Measurements from ENCODE around the gene SEMA3C.
"Not testable (repeated sequence)": the region's sequence is repeated elsewhere in the genome, so short reads cannot be mapped to it uniquely, and the experiment has no call there.

Gene SEMA3C

DNA sequence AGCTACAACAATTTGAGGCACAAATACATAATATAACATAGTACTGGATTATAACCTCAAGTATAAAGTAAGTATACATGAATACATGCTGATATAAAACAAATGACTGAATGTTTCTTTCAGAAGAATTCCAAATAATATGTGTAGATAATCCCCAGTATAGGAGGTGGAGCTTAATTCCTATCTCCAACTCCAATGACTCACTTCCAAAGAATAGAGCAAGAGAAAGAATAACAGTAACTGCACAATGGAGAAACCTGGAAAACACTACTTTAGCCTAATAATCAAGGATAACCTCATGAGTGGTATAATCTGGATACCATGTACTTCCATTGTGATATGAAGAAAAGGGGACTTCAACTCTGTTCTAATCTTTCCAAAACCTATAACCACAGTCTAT is 13.7 kb upstream of the SEMA3C start:
- DNase-seq (ENCODE audit: insufficient read length, low spot score) (no peak), FAIRE-seq (no peak)
- TF ChIP-seq SPI1 (IDR thresholded peaks at IDR 0.05; ENCODE audit: low read depth, low read length), result no peak
- TF ChIP-seq POU2F2 (IDR thresholded peaks at IDR 0.05; ENCODE audit: low read depth, low read length), result no peak
- no peak for TF ChIP-seq PAX5 (IDR thresholded peaks at IDR 0.05; ENCODE audit: insufficient read depth, low read length, severe bottlenecking)
- TF ChIP-seq POLR2A (IDR thresholded peaks at IDR 0.05; ENCODE audit: low read depth, low read length), result no peak
- TF ChIP-seq TAF1 (IDR thresholded peaks at IDR 0.05; ENCODE audit: low read depth, low read length), result no peak
- no peak for TF ChIP-seq POLR2AphosphoS5 (IDR thresholded peaks at IDR 0.05; ENCODE audit: low read depth, low read length)

- FAIRE-seq, result no peak
- TF ChIP-seq PAX5 (IDR thresholded peaks at IDR 0.05; ENCODE audit: insufficient read depth, low read length, severe bottlenecking) (no peak), POU2F2 (IDR thresholded peaks at IDR 0.05; ENCODE audit: low read depth, low read length) (no peak), SPI1 (IDR thresholded peaks at IDR 0.05; ENCODE audit: low read depth, low read length) (no peak), POLR2A (IDR thresholded peaks at IDR 0.05; ENCODE audit: low read depth, low read length) (no peak), POLR2AphosphoS5 (IDR thresholded peaks at IDR 0.05; ENCODE audit: low read depth, low read length) (no peak), TAF1 (IDR thresholded peaks at IDR 0.05; ENCODE audit: low read depth, low read length) (no peak)
Measured at GRCh38 chr7:80929619-80930018, 10.8 kb upstream of the SEMA3C start.

DNA sequence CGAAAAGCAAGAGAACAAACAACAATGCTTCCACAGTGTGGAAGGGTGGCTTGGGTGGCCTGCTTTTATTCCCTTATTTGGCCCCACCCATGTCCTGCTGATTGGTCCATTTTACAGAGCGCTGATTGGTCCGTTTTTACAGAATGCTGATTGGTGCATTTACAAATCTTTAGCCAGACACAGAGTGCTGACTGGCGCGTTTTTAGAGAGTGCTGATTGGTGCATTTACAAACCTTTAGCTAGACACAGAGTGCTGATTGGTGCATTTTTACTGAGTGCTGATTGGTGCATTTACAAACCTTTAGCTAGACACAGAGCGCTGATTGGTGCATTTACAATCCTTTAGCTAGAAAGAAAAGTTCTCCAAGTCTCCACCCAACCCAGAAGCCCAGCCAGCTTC is 8.1 kb upstream of the SEMA3C start:
- not testable (repeated sequence) for FAIRE-seq; DNase-seq (ENCODE audit: insufficient read length, low spot score)

More at GRCh38 chr7:80929619-80930018, 10.8 kb upstream of the SEMA3C start:
- DNase-seq (ENCODE audit: insufficient read length, low spot score), result no peak

DNA sequence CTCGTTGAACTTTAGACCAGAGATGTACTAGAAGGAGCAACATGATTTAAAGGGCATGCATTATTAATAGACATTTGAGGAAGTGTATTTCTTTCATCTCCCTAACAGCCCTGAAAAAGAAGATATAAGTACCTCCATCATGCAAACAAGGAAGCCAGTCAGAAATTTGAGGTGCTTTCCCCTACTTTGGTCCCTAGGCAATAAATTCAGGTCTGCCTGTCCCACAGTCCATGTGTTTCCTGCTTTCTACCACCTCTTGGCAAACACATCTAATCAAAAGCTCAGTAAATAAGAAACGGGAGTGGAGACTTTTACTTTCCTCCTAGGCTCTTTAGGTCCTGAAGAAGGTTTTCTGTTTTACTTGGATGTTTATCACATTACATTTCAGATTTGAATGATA is 5.2 kb upstream of the SEMA3C start:
- no peak for FAIRE-seq
- TF ChIP-seq PAX5 (IDR thresholded peaks at IDR 0.05; ENCODE audit: insufficient read depth, low read length, severe bottlenecking) (no peak), POU2F2 (IDR thresholded peaks at IDR 0.05; ENCODE audit: low read depth, low read length) (no peak), POLR2AphosphoS5 (IDR thresholded peaks at IDR 0.05; ENCODE audit: low read depth, low read length) (no peak)
- no peak for DNase-seq (ENCODE audit: insufficient read length, low spot score)

DNA sequence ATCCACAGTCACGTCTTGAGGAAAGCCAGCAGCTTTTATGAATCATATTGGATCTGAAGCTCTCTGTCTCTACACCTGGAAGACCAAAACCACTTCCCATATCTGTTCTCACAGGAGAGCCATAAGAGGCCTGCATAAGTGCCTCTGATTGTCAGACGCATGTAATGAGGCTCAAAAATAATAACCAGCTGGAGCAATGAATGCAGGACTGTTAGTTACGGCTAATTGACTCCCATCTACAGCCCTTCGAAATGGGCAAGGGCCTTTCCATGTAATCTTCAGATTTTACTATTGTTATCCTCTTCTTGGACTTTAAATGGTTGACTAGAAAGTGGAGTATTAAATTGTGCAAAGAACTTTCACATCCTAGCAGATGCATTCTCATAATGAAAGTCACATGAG is 4.4 kb upstream of the SEMA3C start:
- TF ChIP-seq PAX5 (IDR thresholded peaks at IDR 0.05; ENCODE audit: insufficient read depth, low read length, severe bottlenecking), result no peak
- no peak for TF ChIP-seq TAF1 (IDR thresholded peaks at IDR 0.05; ENCODE audit: low read depth, low read length)
- no peak for TF ChIP-seq POLR2A (IDR thresholded peaks at IDR 0.05; ENCODE audit: low read depth, low read length)
- TF ChIP-seq POLR2AphosphoS5 (IDR thresholded peaks at IDR 0.05; ENCODE audit: low read depth, low read length), result no peak
- no peak for TF ChIP-seq SPI1 (IDR thresholded peaks at IDR 0.05; ENCODE audit: low read depth, low read length)
- no peak for TF ChIP-seq POU2F2 (IDR thresholded peaks at IDR 0.05; ENCODE audit: low read depth, low read length)
- no peak for FAIRE-seq
- DNase-seq (ENCODE audit: insufficient read length, low spot score), result no peak

DNA sequence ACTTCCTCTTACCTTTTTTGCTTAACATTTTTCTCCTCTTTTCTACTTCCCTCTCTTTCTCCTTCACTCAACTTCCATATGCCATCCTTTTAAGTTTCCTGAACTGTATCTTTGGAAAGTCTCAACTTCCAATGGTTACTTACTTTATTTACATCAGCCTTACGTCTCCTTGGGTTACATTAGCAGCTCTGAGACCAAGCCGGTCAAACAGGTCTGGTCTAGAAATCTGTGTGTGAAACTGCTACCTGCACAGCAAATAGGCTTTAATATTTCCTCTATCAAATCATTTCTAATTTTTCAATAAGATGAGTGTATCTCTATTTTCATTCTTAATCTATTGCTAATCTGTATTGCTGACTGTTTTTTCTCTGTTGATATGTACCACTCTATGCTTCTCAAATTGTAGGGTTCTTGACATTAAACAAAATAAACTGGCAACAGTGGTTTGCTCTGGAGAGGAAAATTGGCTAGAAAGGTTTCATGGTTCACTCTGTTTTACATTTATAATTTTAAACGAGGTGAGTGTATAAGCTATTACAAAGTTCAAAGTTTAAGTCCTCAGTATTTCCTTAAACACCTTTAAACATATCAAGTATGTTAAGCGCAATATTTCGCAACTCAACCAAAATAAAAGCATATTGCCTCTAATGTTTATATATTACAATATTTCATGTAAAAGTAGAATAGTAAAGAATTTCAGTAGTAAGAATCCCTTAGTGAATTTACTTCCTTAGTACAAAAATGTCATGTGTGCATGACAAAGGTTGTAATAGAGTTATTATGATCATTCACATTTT is 3.6 kb upstream of the SEMA3C start:
- FAIRE-seq, result no peak
- TF ChIP-seq PAX5 (IDR thresholded peaks at IDR 0.05; ENCODE audit: insufficient read depth, low read length, severe bottlenecking) (no peak), POLR2A (IDR thresholded peaks at IDR 0.05; ENCODE audit: low read depth, low read length) (no peak)
- no peak for DNase-seq (ENCODE audit: insufficient read length, low spot score)

GRCh38 chr7:80921130-80921529 is 2.3 kb upstream of the SEMA3C start:
- no peak for TF ChIP-seq SPI1 (IDR thresholded peaks at IDR 0.05; ENCODE audit: low read depth, low read length)
- TF ChIP-seq POLR2A (IDR thresholded peaks at IDR 0.05; ENCODE audit: low read depth, low read length), result no peak
- TF ChIP-seq POLR2AphosphoS5 (IDR thresholded peaks at IDR 0.05; ENCODE audit: low read depth, low read length), result no peak
- no peak for TF ChIP-seq TAF1 (IDR thresholded peaks at IDR 0.05; ENCODE audit: low read depth, low read length)
- TF ChIP-seq PAX5 (IDR thresholded peaks at IDR 0.05; ENCODE audit: insufficient read depth, low read length, severe bottlenecking), result no peak
- no peak for TF ChIP-seq POU2F2 (IDR thresholded peaks at IDR 0.05; ENCODE audit: low read depth, low read length)
- no peak for FAIRE-seq
- DNase-seq (ENCODE audit: insufficient read length, low spot score), result no peak

DNA sequence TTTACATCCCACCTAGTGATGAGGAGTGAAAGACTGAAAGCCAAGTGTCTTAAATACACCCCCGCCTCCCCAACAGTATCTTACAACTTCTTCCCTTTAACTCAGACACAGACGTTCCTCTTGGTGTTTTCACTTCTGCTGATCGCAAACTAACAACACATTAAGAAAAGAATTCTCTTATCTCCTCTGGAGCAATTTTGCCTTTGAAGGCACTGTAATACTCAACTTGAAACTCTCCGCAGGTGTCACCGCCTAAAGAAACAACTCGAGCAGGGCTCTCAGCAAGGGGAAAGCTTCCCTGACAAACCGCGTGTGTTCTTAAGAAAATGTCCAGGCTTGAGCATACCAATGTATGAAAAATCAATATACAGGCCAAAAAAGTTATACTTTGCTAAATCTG is 452 bp downstream of the SEMA3C start:
- peak; percentile 35 for FAIRE-seq
- DNase-seq (ENCODE audit: insufficient read length, low spot score), result peak; percentile 20
- TF ChIP-seq POLR2A (IDR thresholded peaks at IDR 0.05; ENCODE audit: low read depth, low read length) (no peak), POU2F2 (IDR thresholded peaks at IDR 0.05; ENCODE audit: low read depth, low read length) (no peak), SPI1 (IDR thresholded peaks at IDR 0.05; ENCODE audit: low read depth, low read length) (no peak), POLR2AphosphoS5 (IDR thresholded peaks at IDR 0.05; ENCODE audit: low read depth, low read length) (no peak), TAF1 (IDR thresholded peaks at IDR 0.05; ENCODE audit: low read depth, low read length) (no peak), PAX5 (IDR thresholded peaks at IDR 0.05; ENCODE audit: insufficient read depth, low read length, severe bottlenecking) (no peak)

DNA sequence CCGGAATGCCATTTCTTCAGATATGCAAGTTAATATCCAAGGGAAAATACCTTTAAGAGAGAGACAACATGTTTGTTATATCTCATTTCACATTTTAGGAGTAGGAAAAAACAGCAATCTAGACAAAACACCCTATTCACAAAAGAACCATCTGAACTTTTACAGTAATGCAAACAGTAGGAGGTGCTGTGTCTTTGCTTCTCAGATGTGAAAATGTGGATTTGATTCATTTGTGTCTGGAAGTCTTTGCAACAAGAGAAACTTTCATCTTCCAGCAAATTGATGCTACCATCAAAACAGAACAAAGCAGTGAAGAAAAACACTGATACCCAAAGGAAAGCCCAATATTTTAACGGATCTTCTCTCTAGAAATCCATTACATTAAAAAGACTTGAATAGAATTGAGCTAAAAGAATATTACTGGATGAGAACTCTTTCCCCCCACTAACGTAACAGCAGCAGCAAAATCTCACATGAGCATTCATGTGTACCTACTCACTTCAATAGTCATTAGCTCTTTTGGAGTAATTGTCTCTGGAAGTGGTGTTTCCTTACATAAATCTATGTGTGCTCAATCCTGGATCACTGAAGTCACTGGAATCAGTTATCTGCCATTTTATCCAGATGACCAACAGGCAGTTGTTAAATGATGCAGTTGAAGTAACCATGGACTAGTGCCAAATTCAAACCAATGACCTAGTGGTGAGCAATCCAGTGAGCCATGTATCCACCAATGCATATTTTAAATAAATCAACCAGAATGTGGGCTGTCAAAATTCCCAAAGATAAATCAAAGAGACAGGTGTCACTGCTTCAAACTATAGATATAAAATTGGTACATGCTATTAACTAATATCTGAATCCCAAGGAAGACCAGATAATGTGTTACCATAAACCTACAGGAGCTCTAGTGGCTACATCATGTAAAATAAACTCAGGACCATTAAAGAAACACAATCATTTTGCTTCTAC is 1.8 kb downstream of the SEMA3C start:
- DNase-seq (ENCODE audit: insufficient read length, low spot score) (no peak), FAIRE-seq (no peak)
- TF ChIP-seq POLR2A (IDR thresholded peaks at IDR 0.05; ENCODE audit: low read depth, low read length) (no peak), SPI1 (IDR thresholded peaks at IDR 0.05; ENCODE audit: low read depth, low read length) (no peak), POU2F2 (IDR thresholded peaks at IDR 0.05; ENCODE audit: low read depth, low read length) (no peak), POLR2AphosphoS5 (IDR thresholded peaks at IDR 0.05; ENCODE audit: low read depth, low read length) (no peak), PAX5 (IDR thresholded peaks at IDR 0.05; ENCODE audit: insufficient read depth, low read length, severe bottlenecking) (no peak), TAF1 (IDR thresholded peaks at IDR 0.05; ENCODE audit: low read depth, low read length) (no peak)
